Left ventricle myocardium inferior (tissue), 1 donor: Measurements from ENCODE around the gene FOXI1. TPM values are rescaled to one million over a fixed set of nuclear protein-coding genes. Genes with fewer than 3 reads are reported as not detected.

Source experiments
- DNase-seq: peaks from one replicate; pipeline ENCODE4 v3.0.0-alpha.2; 2020
- H3K27ac ChIP-seq: fragments of 200-600 bp; replicated peaks from 2 replicates; pipeline ENCODE4 v1.8.0; 2021
- H3K27me3 ChIP-seq: fragments of 200-600 bp; 2 replicates; pipeline ENCODE4 v1.8.0; 2021; ENCODE audit warnings: low read depth
- H3K36me3 ChIP-seq: fragments of 200-600 bp; 2 replicates; pipeline ENCODE4 v1.8.0; 2021
- H3K4me1 ChIP-seq: fragments of 200-600 bp; 2 replicates; pipeline ENCODE4 v1.8.0; 2021
- H3K4me3 ChIP-seq: fragments of 200-600 bp; 2 replicates; pipeline ENCODE4 v1.8.0; 2021; ENCODE audit warnings: mild to moderate bottlenecking, moderate library complexity
- H3K9me3 ChIP-seq: fragments of 200-600 bp; replicated peaks from 2 replicates; pipeline ENCODE4 v1.8.0; 2021
- CTCF ChIP-seq: fragments of 200-600 bp; IDR thresholded peaks from 2 replicates; pipeline ENCODE4 v1.8.0; 2021; ENCODE audit warnings: antibody characterized with exemption, mild to moderate bottlenecking, borderline replicate concordance
- intact Hi-C: fragments of 100-400 bp; cut with micrococcal nuclease; formaldehyde crosslinking; loops from one replicate; pipeline ENCODE4 v1.11.0; 2022
- total RNA-seq: library from RNA; stranded (reverse); fragmentation: NEBNext Ultra II Directional; extraction: Animal tissue kit (Norgen Biotek cat#: 25700); gene quantifications from one replicate; pipeline ENCODE4 v1.2.1, GENCODE V29; 2021
- donor health status: DM: no; HTN: yes; CAD: no; lungs with severe emphysema.

FOXI1 gene
- total RNA-seq, 1 donor from 2014 or later = not detected

- intact Hi-C loops = loop anchor here (10.0 kb wide), 1 partner anchor 320 kb away; no protein-coding TSS in a partner anchor
These were observed 987 bp upstream of the FOXI1 start for GRCh38 chr5:170104710-170105109.

GRCh38 chr5:170107674-170108073 lies 2.0 kb downstream of the FOXI1 start:
- no peak for DNase-seq
- Histone ChIP-seq H3K27me3 (peaks cover 5% of the 10 kb centered on the region), H3K4me3 (no peak overlapping the region), H3K4me1 (no peaks in the 10 kb centered on the region), H3K9me3 (no peaks in the 10 kb centered on the region), H3K36me3 (no peaks in the 10 kb centered on the region), H3K27ac (no peak overlapping the region)
- no peak for TF ChIP-seq CTCF
- intact Hi-C loops = loop anchor here (10.0 kb wide), 1 partner anchor 317 kb away; no protein-coding TSS in a partner anchor

More at GRCh38 chr5:170104710-170105109, 987 bp upstream of the FOXI1 start:
- no peak overlapping the region for H3K27ac ChIP-seq
- H3K9me3 ChIP-seq = no peaks in the 10 kb centered on the region
- H3K36me3 ChIP-seq = no peaks in the 10 kb centered on the region
- no peaks in the 10 kb centered on the region for H3K4me1 ChIP-seq
- H3K27me3 ChIP-seq = peaks cover 5% of the 10 kb centered on the region
- no peak for DNase-seq
- no peak for TF ChIP-seq CTCF
- H3K4me3 ChIP-seq = no peak overlapping the region

- H3K27me3 ChIP-seq = peaks cover 5% of the 10 kb centered on the region
- no peak overlapping the region for H3K4me3 ChIP-seq
- no peak for DNase-seq
- H3K4me1 ChIP-seq = no peaks in the 10 kb centered on the region
- H3K27ac ChIP-seq = no peak overlapping the region
- TF ChIP-seq CTCF = no peak
- no peaks in the 10 kb centered on the region for H3K9me3 ChIP-seq
- no peaks in the 10 kb centered on the region for H3K36me3 ChIP-seq
- intact Hi-C loops = loop anchor here (10.0 kb wide), 1 partner anchor 316 kb away; no protein-coding TSS in a partner anchor
These were observed 2.6 kb downstream of the FOXI1 start for GRCh38 chr5:170108266-170108785.

- DNase-seq = no peak
- no peak overlapping the region for H3K4me3 ChIP-seq
- no peaks in the 10 kb centered on the region for H3K4me1 ChIP-seq
- no peaks in the 10 kb centered on the region for H3K9me3 ChIP-seq
- no peak overlapping the region for H3K27ac ChIP-seq
- intact Hi-C loops = loop anchor here (10.0 kb wide), 1 partner anchor 315 kb away; no protein-coding TSS in a partner anchor
- H3K36me3 ChIP-seq = no peaks in the 10 kb centered on the region
- TF ChIP-seq CTCF = no peak
- H3K27me3 ChIP-seq = peaks cover 5% of the 10 kb centered on the region
These were observed 3.6 kb downstream of the FOXI1 start for GRCh38 chr5:170109059-170110031.

GRCh38 chr5:170110403-170111087 lies 4.8 kb downstream of the FOXI1 start:
- no peak for TF ChIP-seq CTCF
- Histone ChIP-seq H3K4me3 (no peak overlapping the region), H3K9me3 (no peaks in the 10 kb centered on the region), H3K4me1 (no peaks in the 10 kb centered on the region), H3K36me3 (no peaks in the 10 kb centered on the region), H3K27ac (no peak overlapping the region), H3K27me3 (peaks cover 4% of the 10 kb centered on the region)
- DNase-seq = no peak
- intact Hi-C loops = no loop called here
